22Rv1 (cell line): Measurements from ENCODE around the gene NEB.

ENCODE experiments used
- ZFX ChIP-seq: fragments of 450-650 bp; IDR thresholded peaks from 2 replicates; pipeline ENCODE4 v1.6.1; 2017; ENCODE audit warnings: antibody characterized with exemption, borderline replicate concordance
- TF ChIP-seq, protein P1 (sequence below): fragments of 450-650 bp; IDR thresholded peaks from 2 replicates; pipeline ENCODE4 v1.5.1; 2017; ENCODE audit warnings: mild to moderate bottlenecking

DNA sequence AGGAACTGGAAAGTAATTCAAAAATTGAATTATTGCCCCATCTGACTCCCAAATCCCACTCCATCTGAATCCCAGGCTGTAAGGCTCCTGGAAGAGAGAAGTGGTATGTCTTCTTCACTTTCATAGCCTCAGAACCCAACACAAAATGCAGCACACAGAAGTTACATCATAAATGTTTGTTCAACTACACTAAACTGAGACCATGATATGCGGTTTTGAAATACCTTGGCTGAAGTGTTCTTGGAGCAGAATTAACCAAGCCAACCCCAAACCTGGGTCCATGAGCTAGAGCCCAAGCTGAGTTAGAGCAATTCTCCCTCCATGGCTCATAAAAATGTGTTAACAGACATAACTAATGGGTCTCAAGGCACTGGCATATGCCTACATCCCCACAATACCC is 23.3 kb downstream of the NEB start:
- TF ChIP-seq, protein P1, sequence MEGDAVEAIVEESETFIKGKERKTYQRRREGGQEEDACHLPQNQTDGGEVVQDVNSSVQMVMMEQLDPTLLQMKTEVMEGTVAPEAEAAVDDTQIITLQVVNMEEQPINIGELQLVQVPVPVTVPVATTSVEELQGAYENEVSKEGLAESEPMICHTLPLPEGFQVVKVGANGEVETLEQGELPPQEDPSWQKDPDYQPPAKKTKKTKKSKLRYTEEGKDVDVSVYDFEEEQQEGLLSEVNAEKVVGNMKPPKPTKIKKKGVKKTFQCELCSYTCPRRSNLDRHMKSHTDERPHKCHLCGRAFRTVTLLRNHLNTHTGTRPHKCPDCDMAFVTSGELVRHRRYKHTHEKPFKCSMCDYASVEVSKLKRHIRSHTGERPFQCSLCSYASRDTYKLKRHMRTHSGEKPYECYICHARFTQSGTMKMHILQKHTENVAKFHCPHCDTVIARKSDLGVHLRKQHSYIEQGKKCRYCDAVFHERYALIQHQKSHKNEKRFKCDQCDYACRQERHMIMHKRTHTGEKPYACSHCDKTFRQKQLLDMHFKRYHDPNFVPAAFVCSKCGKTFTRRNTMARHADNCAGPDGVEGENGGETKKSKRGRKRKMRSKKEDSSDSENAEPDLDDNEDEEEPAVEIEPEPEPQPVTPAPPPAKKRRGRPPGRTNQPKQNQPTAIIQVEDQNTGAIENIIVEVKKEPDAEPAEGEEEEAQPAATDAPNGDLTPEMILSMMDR = no peak
- TF ChIP-seq ZFX = no peak
